ENCODE results near the gene USP4.
"Not testable (repeated sequence)": the region's sequence is repeated elsewhere in the genome, so short reads cannot be mapped to it uniquely, and the experiment has no call there.

Gene USP4

GRCh38 chr3:49333916-49334633, 5.8 kb downstream of the USP4 start:
- ATAC-seq (ENCODE audit: low read depth) (no peak), DNase-seq (ENCODE audit: low spot score in 2 of 2) (no peak)
- peaks cover 7% of the 10 kb centered on the region for H3K4me1 Mint-ChIP-seq
- no peak overlapping the region for H3K4me3 Mint-ChIP-seq
- no peaks in the 10 kb centered on the region for H3K27me3 Mint-ChIP-seq
- no peak overlapping the region for H3K27ac Mint-ChIP-seq
- peaks cover 15% of the 10 kb centered on the region for H3K36me3 Mint-ChIP-seq
- no peaks in the 10 kb centered on the region for H3K9me3 Mint-ChIP-seq

- Mint-ChIP-seq H3K9me3 (no peaks in the 10 kb centered on the region), H3K27me3 (no peaks in the 10 kb centered on the region), H3K27ac (no peak overlapping the region), H3K4me1 (peaks cover under 1% of the 10 kb centered on the region), H3K36me3 (peaks cover 17% of the 10 kb centered on the region), H3K4me3 (no peak overlapping the region)
- no peak for ATAC-seq (ENCODE audit: low read depth)
- no peak for DNase-seq (ENCODE audit: low spot score in 2 of 2)
Measured at GRCh38 chr3:49333091-49333490, 6.8 kb downstream of the USP4 start.

- H3K27me3 Mint-ChIP-seq, result no peaks in the 10 kb centered on the region
Measured at GRCh38 chr3:49329186-49329585, 10.7 kb downstream of the USP4 start.

GRCh38 chr3:49328350-49328749, 11.5 kb downstream of the USP4 start:
- H3K36me3 Mint-ChIP-seq, result peaks cover 25% of the 10 kb centered on the region
- H3K27ac Mint-ChIP-seq; DNase-seq (ENCODE audit: low spot score in 2 of 2); H3K4me1 Mint-ChIP-seq; H3K4me3 Mint-ChIP-seq; H3K9me3 Mint-ChIP-seq; ATAC-seq (ENCODE audit: low read depth); H3K27me3 Mint-ChIP-seq: not testable (repeated sequence)

More at GRCh38 chr3:49329186-49329585, 10.7 kb downstream of the USP4 start:
- H3K4me1 Mint-ChIP-seq, result peaks cover 2% of the 10 kb centered on the region
- H3K36me3 Mint-ChIP-seq, result peaks cover 22% of the 10 kb centered on the region
- no peaks in the 10 kb centered on the region for H3K9me3 Mint-ChIP-seq
- no peak overlapping the region for H3K4me3 Mint-ChIP-seq
- no peak for ATAC-seq (ENCODE audit: low read depth)
- DNase-seq (ENCODE audit: low spot score in 2 of 2), result no peak
- H3K27ac Mint-ChIP-seq, result no peak overlapping the region

GRCh38 chr3:49327485-49327884, 12.4 kb downstream of the USP4 start:
- no peak for DNase-seq (ENCODE audit: low spot score in 2 of 2)
- no peak for ATAC-seq (ENCODE audit: low read depth)
- H3K4me3 Mint-ChIP-seq, result no peak overlapping the region
- no peaks in the 10 kb centered on the region for H3K9me3 Mint-ChIP-seq
- H3K4me1 Mint-ChIP-seq, result peaks cover 2% of the 10 kb centered on the region
- H3K27me3 Mint-ChIP-seq, result no peaks in the 10 kb centered on the region
- H3K27ac Mint-ChIP-seq, result no peak overlapping the region
- peaks cover 21% of the 10 kb centered on the region for H3K36me3 Mint-ChIP-seq

GRCh38 chr3:49324768-49325167, 15.1 kb downstream of the USP4 start:
- Mint-ChIP-seq H3K36me3 (peaks cover 34% of the 10 kb centered on the region), H3K4me3 (no peak overlapping the region), H3K27ac (no peak overlapping the region), H3K27me3 (no peaks in the 10 kb centered on the region), H3K9me3 (no peaks in the 10 kb centered on the region), H3K4me1 (peaks cover 2% of the 10 kb centered on the region)
- no peak for DNase-seq (ENCODE audit: low spot score in 2 of 2)
- ATAC-seq (ENCODE audit: low read depth), result no peak

GRCh38 chr3:49316696-49317457, 23.0 kb downstream of the USP4 start:
- DNase-seq (ENCODE audit: low spot score in 2 of 2) (no peak), ATAC-seq (ENCODE audit: low read depth) (no peak)
- Mint-ChIP-seq H3K27me3 (no peaks in the 10 kb centered on the region), H3K4me1 (no peaks in the 10 kb centered on the region), H3K4me3 (no peak overlapping the region), H3K36me3 (peaks cover 16% of the 10 kb centered on the region), H3K27ac (no peak overlapping the region), H3K9me3 (no peaks in the 10 kb centered on the region)

GRCh38 chr3:49313896-49314688, 25.8 kb downstream of the USP4 start:
- peak overlapping the region; percentile 31 for H3K27ac Mint-ChIP-seq
- H3K4me3 Mint-ChIP-seq, result no peak overlapping the region
- ATAC-seq (ENCODE audit: low read depth), result no peak
- DNase-seq (ENCODE audit: low spot score in 2 of 2), result no peak
- no peaks in the 10 kb centered on the region for H3K9me3 Mint-ChIP-seq
- H3K27me3 Mint-ChIP-seq, result no peaks in the 10 kb centered on the region
- peaks cover 15% of the 10 kb centered on the region for H3K36me3 Mint-ChIP-seq
- H3K4me1 Mint-ChIP-seq, result peaks cover 2% of the 10 kb centered on the region

- no peak for DNase-seq (ENCODE audit: low spot score in 2 of 2)
- peaks cover 22% of the 10 kb centered on the region for H3K36me3 Mint-ChIP-seq
- H3K4me3 Mint-ChIP-seq, result no peak overlapping the region
- no peaks in the 10 kb centered on the region for H3K9me3 Mint-ChIP-seq
- ATAC-seq (ENCODE audit: low read depth), result no peak
- no peaks in the 10 kb centered on the region for H3K27me3 Mint-ChIP-seq
- H3K4me1 Mint-ChIP-seq, result peaks cover 4% of the 10 kb centered on the region
- peak overlapping the region; percentile 69 for H3K27ac Mint-ChIP-seq
Measured at GRCh38 chr3:49311283-49311682, 28.6 kb downstream of the USP4 start.

GRCh38 chr3:49310677-49311076, 29.2 kb downstream of the USP4 start:
- Mint-ChIP-seq H3K36me3 (peaks cover 22% of the 10 kb centered on the region), H3K4me1 (peaks cover 4% of the 10 kb centered on the region), H3K9me3 (no peaks in the 10 kb centered on the region), H3K4me3 (no peak overlapping the region), H3K27ac (peak overlapping the region; percentile 69), H3K27me3 (no peaks in the 10 kb centered on the region)
- DNase-seq (ENCODE audit: low spot score in 2 of 2) (no peak), ATAC-seq (ENCODE audit: low read depth) (no peak)

GRCh38 chr3:49305608-49306007, 34.2 kb downstream of the USP4 start:
- Mint-ChIP-seq H3K27ac (no peak overlapping the region), H3K4me3 (no peak overlapping the region), H3K4me1 (peaks cover 2% of the 10 kb centered on the region), H3K9me3 (no peaks in the 10 kb centered on the region), H3K27me3 (no peaks in the 10 kb centered on the region), H3K36me3 (peaks cover 19% of the 10 kb centered on the region)
- DNase-seq (ENCODE audit: low spot score in 2 of 2) (no peak), ATAC-seq (ENCODE audit: low read depth) (no peak)

- Mint-ChIP-seq H3K36me3 (peaks cover 28% of the 10 kb centered on the region), H3K27me3 (no peaks in the 10 kb centered on the region), H3K9me3 (no peaks in the 10 kb centered on the region), H3K27ac (peak overlapping the region; percentile 75), H3K4me3 (no peak overlapping the region), H3K4me1 (no peaks in the 10 kb centered on the region)
- no peak for ATAC-seq (ENCODE audit: low read depth)
- DNase-seq (ENCODE audit: low spot score in 2 of 2), result no peak
Measured at GRCh38 chr3:49302613-49303012, 37.2 kb downstream of the USP4 start.

- H3K36me3 Mint-ChIP-seq, result peaks cover 30% of the 10 kb centered on the region
- ATAC-seq (ENCODE audit: low read depth), result no peak
- H3K4me1 Mint-ChIP-seq, result no peaks in the 10 kb centered on the region
- no peak overlapping the region for H3K4me3 Mint-ChIP-seq
- no peaks in the 10 kb centered on the region for H3K27me3 Mint-ChIP-seq
- H3K27ac Mint-ChIP-seq, result peak overlapping the region; percentile 35
- no peaks in the 10 kb centered on the region for H3K9me3 Mint-ChIP-seq
- no peak for DNase-seq (ENCODE audit: low spot score in 2 of 2)
Measured at GRCh38 chr3:49300595-49300994, 39.3 kb downstream of the USP4 start.

- ATAC-seq (ENCODE audit: low read depth), result no peak
- H3K36me3 Mint-ChIP-seq, result peaks cover 28% of the 10 kb centered on the region
- no peaks in the 10 kb centered on the region for H3K4me1 Mint-ChIP-seq
Measured at GRCh38 chr3:49298511-49298910, 41.3 kb downstream of the USP4 start.

More at GRCh38 chr3:49298511-49298910, 41.3 kb downstream of the USP4 start:
- Mint-ChIP-seq H3K9me3 (no peaks in the 10 kb centered on the region), H3K27ac (no peak overlapping the region), H3K27me3 (no peaks in the 10 kb centered on the region), H3K4me3 (no peak overlapping the region)
- no peak for DNase-seq (ENCODE audit: low spot score in 2 of 2)
